Fibroblast of the conjunctiva (primary cell): Measurements from ENCODE around the gene DNA2.
"Not testable (repeated sequence)": the region's sequence is repeated elsewhere in the genome, so short reads cannot be mapped to it uniquely, and the experiment has no call there.

Source experiments
- DNase-seq: peaks from one replicate; pipeline ENCODE4 v3.0.0-alpha.2; 2010; ENCODE audit warnings: low read depth

DNA2 gene, protein sequence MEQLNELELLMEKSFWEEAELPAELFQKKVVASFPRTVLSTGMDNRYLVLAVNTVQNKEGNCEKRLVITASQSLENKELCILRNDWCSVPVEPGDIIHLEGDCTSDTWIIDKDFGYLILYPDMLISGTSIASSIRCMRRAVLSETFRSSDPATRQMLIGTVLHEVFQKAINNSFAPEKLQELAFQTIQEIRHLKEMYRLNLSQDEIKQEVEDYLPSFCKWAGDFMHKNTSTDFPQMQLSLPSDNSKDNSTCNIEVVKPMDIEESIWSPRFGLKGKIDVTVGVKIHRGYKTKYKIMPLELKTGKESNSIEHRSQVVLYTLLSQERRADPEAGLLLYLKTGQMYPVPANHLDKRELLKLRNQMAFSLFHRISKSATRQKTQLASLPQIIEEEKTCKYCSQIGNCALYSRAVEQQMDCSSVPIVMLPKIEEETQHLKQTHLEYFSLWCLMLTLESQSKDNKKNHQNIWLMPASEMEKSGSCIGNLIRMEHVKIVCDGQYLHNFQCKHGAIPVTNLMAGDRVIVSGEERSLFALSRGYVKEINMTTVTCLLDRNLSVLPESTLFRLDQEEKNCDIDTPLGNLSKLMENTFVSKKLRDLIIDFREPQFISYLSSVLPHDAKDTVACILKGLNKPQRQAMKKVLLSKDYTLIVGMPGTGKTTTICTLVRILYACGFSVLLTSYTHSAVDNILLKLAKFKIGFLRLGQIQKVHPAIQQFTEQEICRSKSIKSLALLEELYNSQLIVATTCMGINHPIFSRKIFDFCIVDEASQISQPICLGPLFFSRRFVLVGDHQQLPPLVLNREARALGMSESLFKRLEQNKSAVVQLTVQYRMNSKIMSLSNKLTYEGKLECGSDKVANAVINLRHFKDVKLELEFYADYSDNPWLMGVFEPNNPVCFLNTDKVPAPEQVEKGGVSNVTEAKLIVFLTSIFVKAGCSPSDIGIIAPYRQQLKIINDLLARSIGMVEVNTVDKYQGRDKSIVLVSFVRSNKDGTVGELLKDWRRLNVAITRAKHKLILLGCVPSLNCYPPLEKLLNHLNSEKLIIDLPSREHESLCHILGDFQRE

DNA sequence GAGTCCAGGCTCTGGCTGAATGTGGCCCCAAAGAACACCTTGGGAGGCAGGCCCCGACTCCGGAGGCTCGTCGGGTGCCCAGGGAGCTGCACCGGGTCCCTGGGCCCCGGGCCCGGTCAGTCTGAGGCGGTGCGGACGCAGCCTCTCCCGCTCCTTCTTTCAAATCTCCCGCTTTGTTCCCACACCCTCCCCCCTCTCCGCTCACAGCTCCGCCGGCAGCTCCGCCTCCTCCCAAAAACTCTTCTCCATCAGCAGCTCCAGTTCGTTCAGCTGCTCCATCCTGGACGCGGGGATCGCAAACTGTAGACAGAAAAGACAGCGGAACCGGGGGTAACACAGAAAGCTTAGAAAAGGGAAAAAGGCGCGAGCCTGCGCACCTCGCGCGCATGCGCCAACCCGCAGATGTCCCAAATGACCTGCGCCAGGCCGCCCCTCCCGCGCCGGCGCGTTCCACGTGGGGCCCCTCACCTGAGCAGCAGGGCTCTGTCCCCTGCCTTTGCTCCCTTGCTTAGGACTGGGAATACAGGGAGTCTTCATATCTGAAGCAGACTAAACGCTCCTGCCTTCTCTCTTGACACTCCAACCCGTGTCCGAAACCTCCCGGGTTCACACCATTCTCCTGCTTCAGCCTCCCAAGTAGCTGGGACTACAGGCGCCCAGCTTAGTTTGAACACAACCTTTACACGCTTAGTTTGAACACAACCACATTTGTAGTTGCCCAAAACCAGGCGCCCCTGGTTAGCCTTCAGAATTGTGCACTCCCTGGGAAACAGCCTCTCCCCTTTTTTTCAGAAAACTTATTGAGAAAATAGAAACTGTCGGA lies at the start of gene DNA2:
TSS of gene DNA2 (minus strand) at position 388 of the 823 bp plus-strand sequence. CDS start at position 279, 109 bp downstream.
- peak; percentile 45 for DNase-seq

- DNase-seq: not testable (repeated sequence)
Observed at GRCh38 chr10:68518609-68519008, 46.8 kb upstream of the DNA2 start.

- DNase-seq: no peak
Observed at GRCh38 chr10:68517188-68517587, 45.4 kb upstream of the DNA2 start.

GRCh38 chr10:68516766-68517165 lies 45.0 kb upstream of the DNA2 start:
- peak; percentile 52 for DNase-seq

- DNase-seq: not testable (repeated sequence)
Observed at GRCh38 chr10:68516216-68516615, 44.4 kb upstream of the DNA2 start.

DNA sequence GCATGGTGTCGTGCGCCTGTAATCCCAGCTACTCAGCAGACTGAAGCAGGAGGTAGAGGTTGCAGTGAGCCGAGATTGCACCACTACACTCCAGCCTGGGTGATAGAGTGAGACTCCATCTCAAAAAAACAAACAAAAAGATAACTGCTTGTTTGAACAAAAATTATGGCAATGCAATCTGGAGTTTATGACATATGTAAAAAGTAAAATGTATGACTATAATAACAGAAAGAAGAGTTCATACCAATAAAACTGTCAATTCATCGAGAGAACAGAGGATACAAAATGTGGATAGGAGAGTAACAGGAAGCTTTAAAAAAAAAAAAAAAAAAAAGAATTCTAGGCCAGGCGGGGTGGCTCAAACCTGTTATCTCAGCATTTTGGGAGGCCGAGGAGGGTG lies 36.3 kb upstream of the DNA2 start:
- DNase-seq: no peak

- DNase-seq: no peak
Observed at GRCh38 chr10:68506411-68506810, 34.6 kb upstream of the DNA2 start.

GRCh38 chr10:68502846-68503245 lies 31.1 kb upstream of the DNA2 start:
- DNase-seq: no peak

- DNase-seq: peak; percentile 26
Observed at GRCh38 chr10:68501691-68502090, 29.9 kb upstream of the DNA2 start.

DNA sequence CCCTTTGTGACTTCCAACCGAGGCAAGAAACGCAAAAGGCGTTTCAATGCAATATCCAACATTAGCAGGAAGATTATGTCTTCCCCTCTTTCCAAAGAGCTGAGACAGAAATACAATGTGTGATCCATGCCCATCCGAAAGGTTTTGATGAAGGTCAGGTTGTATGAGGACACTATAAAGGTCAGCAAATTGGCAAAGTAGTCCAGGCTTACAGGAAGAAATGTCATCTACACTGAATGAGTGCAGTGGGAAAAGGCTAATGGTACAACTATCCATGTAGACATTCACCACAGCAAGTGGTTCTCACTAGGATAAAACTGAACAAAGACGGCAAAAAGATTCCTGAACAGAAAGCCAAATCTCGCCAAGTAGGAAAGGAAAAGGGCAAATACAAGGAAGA lies 27.8 kb upstream of the DNA2 start:
- no peak for DNase-seq

DNA sequence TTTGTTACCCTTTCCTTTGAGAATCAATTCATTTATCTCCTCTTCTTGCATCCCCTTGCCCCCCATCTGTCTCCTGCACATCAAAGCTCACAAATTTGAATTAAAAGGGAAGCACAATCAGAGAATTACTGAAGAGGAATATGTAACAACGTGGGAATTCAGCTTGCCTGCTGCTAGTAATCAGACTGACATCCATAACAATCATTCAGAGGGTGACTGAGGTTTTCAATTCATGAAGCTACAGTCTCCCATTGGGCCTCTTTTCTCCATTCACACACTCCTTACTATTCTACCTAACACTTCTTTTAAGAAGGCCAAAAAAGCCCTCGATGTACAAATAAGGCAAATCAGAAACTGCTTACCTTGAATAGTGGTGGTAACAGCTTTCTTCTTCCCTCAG lies 24.3 kb upstream of the DNA2 start:
- no peak for DNase-seq

- DNase-seq: no peak
Observed at GRCh38 chr10:68492118-68492517, 20.3 kb upstream of the DNA2 start.

- DNase-seq: no peak
Observed at GRCh38 chr10:68489919-68490318, 18.1 kb upstream of the DNA2 start.

- no peak for DNase-seq
Observed at GRCh38 chr10:68474021-68474420, 2.2 kb upstream of the DNA2 start.

DNA sequence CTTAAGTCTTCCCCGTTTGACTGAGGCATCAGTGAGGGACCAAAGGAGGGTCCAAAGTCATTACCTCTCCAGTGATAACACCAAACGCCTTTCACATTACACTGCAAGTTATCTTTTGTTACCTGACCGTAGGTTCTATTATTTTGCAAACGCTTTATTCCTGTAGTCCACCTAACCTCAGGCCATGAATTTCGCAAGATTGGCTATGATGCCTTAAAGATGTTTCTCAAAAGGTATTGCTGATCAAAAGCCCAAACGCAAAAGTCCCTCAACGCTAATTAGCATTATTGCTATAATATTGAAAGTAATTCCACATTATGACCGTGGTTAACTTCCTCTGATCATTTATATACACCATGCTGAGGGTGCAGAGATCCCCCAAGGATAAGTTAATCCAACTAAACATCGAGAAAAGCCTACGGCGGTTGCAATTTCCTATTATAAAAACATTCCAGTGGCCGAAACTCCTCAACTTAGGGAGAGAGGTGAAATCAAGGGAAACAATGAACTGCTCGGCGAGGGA lies 649 bp downstream of the DNA2 start:
- no peak for DNase-seq

DNA sequence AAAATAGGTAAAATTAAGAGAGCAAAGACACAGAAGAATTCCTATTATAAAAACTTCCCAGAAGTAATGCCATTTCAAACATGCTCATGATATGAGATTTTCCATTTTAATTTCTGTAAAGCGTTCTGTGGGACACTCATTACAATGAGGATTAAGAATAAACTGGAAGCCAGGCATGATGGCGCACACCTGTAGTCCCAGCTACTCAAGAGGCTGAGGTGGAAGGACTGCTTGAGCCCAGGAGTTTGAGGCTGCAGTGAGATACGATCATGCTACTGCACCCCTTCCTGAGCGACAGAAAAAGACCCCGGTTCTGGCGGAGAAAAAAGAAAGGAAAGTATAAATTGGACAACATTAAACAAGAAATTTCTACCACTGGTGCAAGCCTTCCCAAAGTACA lies 1.5 kb downstream of the DNA2 start:
- no peak for DNase-seq

DNA sequence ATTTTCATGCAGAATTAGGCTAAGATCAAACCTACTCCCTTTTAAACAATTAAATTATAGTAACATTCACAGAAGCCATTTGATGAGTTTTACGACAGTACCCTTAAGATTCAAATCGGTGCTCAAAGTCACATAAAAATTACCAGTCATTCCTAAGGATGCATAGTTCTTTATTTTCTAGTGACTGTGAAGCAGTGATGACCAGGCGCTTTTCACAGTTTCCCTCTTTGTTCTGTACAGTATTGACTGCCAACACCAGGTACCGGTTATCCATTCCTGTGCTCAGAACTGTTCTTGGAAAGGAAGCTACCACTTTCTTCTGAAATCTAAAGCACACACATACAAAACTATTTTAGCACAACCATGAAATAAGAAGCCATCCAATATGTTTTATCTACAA lies 1.9 kb downstream of the DNA2 start:
- DNase-seq: no peak

DNA sequence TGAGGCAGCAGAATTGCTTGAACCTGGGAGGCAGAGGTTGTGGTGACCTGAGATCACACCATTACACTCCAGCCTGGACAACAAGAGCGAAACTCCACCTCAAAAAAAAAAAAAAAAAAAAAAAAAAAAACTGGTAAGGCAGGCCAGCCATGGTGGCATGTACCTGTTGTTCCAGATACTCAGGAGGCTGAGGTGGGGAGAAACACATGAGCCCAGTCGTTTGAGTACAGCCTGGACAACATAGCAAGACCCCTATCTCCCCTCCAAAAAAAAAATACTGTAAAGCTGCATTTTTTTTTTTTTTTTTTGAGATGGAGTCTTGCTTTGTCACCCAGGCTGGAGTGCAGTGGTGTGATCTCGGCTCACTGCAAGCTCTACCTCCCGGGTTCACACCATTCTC lies 7.0 kb downstream of the DNA2 start:
- not testable (repeated sequence) for DNase-seq

DNA sequence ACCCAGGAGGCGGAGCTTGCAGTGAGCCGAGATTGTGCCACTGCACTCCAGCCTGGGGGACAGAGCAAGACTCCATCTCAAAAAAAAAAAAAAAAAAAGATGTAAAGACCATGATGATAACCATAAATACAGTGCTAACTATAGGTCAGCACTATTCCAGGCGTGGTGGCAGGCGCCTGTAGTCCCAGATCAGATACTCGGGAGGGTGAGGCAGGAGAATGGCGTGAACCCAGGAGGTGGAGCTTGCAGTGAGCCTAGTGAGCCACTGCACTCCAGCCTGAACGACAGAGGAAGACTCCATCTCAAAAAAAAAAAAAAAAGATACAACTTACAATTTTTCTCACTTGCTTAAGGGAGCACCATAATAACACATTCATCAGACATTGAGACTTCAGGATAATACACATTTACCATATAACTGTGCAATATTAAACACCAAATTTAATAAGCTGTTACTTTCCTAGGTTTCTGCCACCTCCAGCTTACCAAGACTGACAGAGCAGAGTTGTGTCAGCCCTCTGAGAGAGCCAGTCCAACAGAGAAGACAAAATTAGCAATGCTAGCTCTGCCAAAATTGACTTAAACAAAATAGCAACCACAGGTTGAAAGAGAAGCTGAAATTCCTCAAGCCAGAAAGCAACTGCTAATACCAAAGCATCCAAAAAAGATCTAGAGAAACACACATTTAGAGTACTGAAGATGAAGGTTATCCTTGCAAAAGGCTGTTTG lies 8.2 kb downstream of the DNA2 start:
- DNase-seq: no peak

GRCh38 chr10:68462536-68462935 lies 9.2 kb downstream of the DNA2 start:
- DNase-seq: no peak

GRCh38 chr10:68461032-68461431 lies 10.7 kb downstream of the DNA2 start:
- DNase-seq: no peak
